Heart left ventricle (tissue), 16 donors: ENCODE measurements around the gene ERRFI1. TPM values are rescaled to one million over a fixed set of nuclear protein-coding genes. Genes with fewer than 3 reads are reported as not detected.

ENCODE experiments used
- ATAC-seq, 4 donors: fragments of 200-7000 bp; cut with Tn5 transposase; one replicate each; pipeline ENCODE4 v1.9.1; 2020 to 2022; ENCODE audit warnings: moderate library complexity in 4 of 4, mild to moderate bottlenecking in 3 of 4, moderate number of reproducible peaks in 1 of 4
- DNase-seq, 5 donors: peaks; one replicate each; pipeline ENCODE4 v3.0.0-alpha.2; 2020
- H3K27ac ChIP-seq, 12 donors: fragments of 200-600 bp; sonication (generic) in 4 of 12; one replicate each; pipeline versions ENCODE4 v1.5.0 to v1.8.0; 2016 to 2022; ENCODE audit warnings: mild to moderate bottlenecking in 2 of 12
- H3K27me3 ChIP-seq, 9 donors: fragments of 200-600 bp; sonication (generic) in 2 of 9; one replicate each; pipeline versions ENCODE4 v1.5.1 to v1.8.0; 2016 to 2022; ENCODE audit warnings: mild to moderate bottlenecking in 3 of 9
- H3K36me3 ChIP-seq, 9 donors: fragments of 200-600 bp; sonication (generic) in 2 of 9; one replicate each; pipeline versions ENCODE4 v1.5.0 to v1.8.0; 2018 to 2022; ENCODE audit warnings: mild to moderate bottlenecking in 2 of 9
- H3K4me1 ChIP-seq, 12 donors: fragments of 200-600 bp; sonication (generic) in 4 of 12; one replicate each; pipeline versions ENCODE4 v1.5.0 to v1.8.0; 2016 to 2022; ENCODE audit warnings: mild to moderate bottlenecking in 3 of 12
- H3K4me3 ChIP-seq, 12 donors: fragments of 200-600 bp; sonication (generic) in 4 of 12; one replicate each; pipeline versions ENCODE4 v1.5.0 to v1.8.0; 2017 to 2022; ENCODE audit warnings: mild to moderate bottlenecking in 9 of 12, moderate library complexity in 4 of 12
- H3K9me3 ChIP-seq, 12 donors: fragments of 200-600 bp; sonication (generic) in 4 of 12; one replicate each; pipeline versions ENCODE4 v1.5.0 to v1.8.0; 2016 to 2022; ENCODE audit warnings: mild to moderate bottlenecking in 1 of 12
- CTCF ChIP-seq, 12 donors: fragments of 200-600 bp; sonication (generic) in 4 of 12; IDR thresholded peaks; one replicate each; pipeline versions ENCODE4 v1.5.0 to v1.8.0; 2018 to 2022; ENCODE audit warnings: antibody characterized with exemption in 12 of 12, mild to moderate bottlenecking in 5 of 12
- POLR2A ChIP-seq, 2 donors: fragments of 450-650 bp; IDR thresholded peaks; one replicate each; pipeline ENCODE4 v1.6.1; 2017; ENCODE audit warnings: antibody characterized with exemption in 2 of 2, mild to moderate bottlenecking in 2 of 2, moderate library complexity in 2 of 2
- WGBS, 4 donors: extraction: QIAGEN DNeasy Blood & Tissue Kit in 2 of 4; methylation state at CpG; one replicate each; pipeline versions ENCODE4 v1.1.5 to v1.1.7; 2013 to 2018; 5-methylcytosine and 5-hydroxymethylcytosine counted together
- intact Hi-C, 10 donors: fragments of 100-400 bp; cut with DNase I; formaldehyde crosslinking; loops; one replicate each; pipeline versions ENCODE4 v1.11.1 to v1.14.2; 2022
- polyA plus RNA-seq, 2 donors: library from polyadenylated mRNA; stranded (reverse); fragments of 200-250 nt; gene quantifications; one replicate each; pipeline ENCODE4 v1.2.3, GENCODE V29; 2013
- total RNA-seq, 9 donors: library from RNA; depleted of rRNA in 2 of 9; stranded (reverse); fragments of >200 nt in 2 of 9; fragmentation: NEBNext Ultra II Directional in 3 of 9; extraction: Animal tissue kit (Norgen Biotek cat#: 25700) in 3 of 9; gene quantifications; one replicate each; pipeline versions ENCODE4 v1.1.0 to v1.2.4, GENCODE V29; 2016 to 2023
- donor health status: ischemic (EF 13 %, LVEDD 7.1; RV severe dilation, severe dysfunction).
- donor health status: healthy with polysubstance abuse.
- donor health status: DM: no; HTN: yes; CAD: no.
- donor health status: DM: no; HTN: no; CAD: no.
- donor health status: ischemic (EF 25% LVEDD 6.9; RV normal size, moderate dysfunction).
- donor health status: ischemic (EF 25% LVEDD 5.7; RV mildly dilated, moderate dysfunction).
- donor health status: healthy.
- donor health status: DM: yes; HTN: yes; CAD: no.
- donor health status: ischemic (EF 35%, LVEDD 5.7; RV mildly dilated, moderate dysfunction).
- donor health status: nonischemic (EF 11% LVEDD 7.7; RV severe dilation, severe dysfunction).
- donor health status: DM: yes; HTN: yes; CAD: no.
- donor health status: PGD.
- donor health status: ischemic (EF 29% LVEDD 5.4; RV normal size, mild dysfunction).
- donor health status: nonischemic (EF 23%, LVEDD 6.1; RV moderate dilation, normal function).

ERRFI1 gene
- total and polyA plus RNA-seq, 11 donors = 3.8 to 26.0 (median 12.0) TPM

GRCh38 chr1:8003438-8004112 is 22.5 kb downstream of the ERRFI1 start:
- intact Hi-C loops = no loop called here
- peak overlapping the region in 10 of 12 donors; percentile 3 to 85 (median 66) for H3K27ac ChIP-seq
- no peaks in the 10 kb centered on the region for H3K9me3 ChIP-seq
- WGBS, 4 donors = 91 to 92% (median 92%) methylated on average over 6 of the region's 6 CpGs
- no peaks in the 10 kb centered on the region for H3K27me3 ChIP-seq
- TF ChIP-seq POLR2A (IDR thresholded peaks at IDR 0.05) = no peak
- TF ChIP-seq CTCF (IDR thresholded peaks at IDR 0.05) = no peak
- no peak for DNase-seq
- peaks cover 5 to 27% (median 20%) of the 10 kb centered on the region in 12 donors for H3K4me1 ChIP-seq
- ATAC-seq = no peak
- no peak overlapping the region for H3K4me3 ChIP-seq
- H3K36me3 ChIP-seq = no peaks in the 10 kb centered on the region

- DNase-seq (no peak), ATAC-seq (no peak)
- no peaks in the 10 kb centered on the region for H3K27me3 ChIP-seq
- no peak for TF ChIP-seq CTCF (IDR thresholded peaks at IDR 0.05)
- TF ChIP-seq POLR2A (IDR thresholded peaks at IDR 0.05) = no peak
- H3K4me1 ChIP-seq = peaks cover 5 to 27% (median 20%) of the 10 kb centered on the region in 12 donors
- no peaks in the 10 kb centered on the region for H3K36me3 ChIP-seq
- 90 to 98% (median 92%) methylated on average over 4 of the region's 4 CpGs for WGBS, 4 donors
- intact Hi-C loops = no loop called here
- H3K4me3 ChIP-seq = no peak overlapping the region
- H3K27ac ChIP-seq = peak overlapping the region in 1 of 12 donors; percentile 37
- no peaks in the 10 kb centered on the region for H3K9me3 ChIP-seq
Observed at GRCh38 chr1:8002921-8003320, 23.2 kb downstream of the ERRFI1 start.

GRCh38 chr1:8002329-8002910 is 23.7 kb downstream of the ERRFI1 start:
- no peak for ATAC-seq
- intact Hi-C loops = no loop called here
- H3K9me3 ChIP-seq = no peaks in the 10 kb centered on the region
- H3K27me3 ChIP-seq = no peaks in the 10 kb centered on the region
- H3K27ac ChIP-seq = peak overlapping the region in 1 of 12 donors; percentile 37
- H3K4me1 ChIP-seq = peaks cover 5 to 27% (median 20%) of the 10 kb centered on the region in 12 donors
- 88 to 100% (median 98%) methylated on average over 6 of the region's 6 CpGs for WGBS, 4 donors
- TF ChIP-seq POLR2A (IDR thresholded peaks at IDR 0.05) (no peak), CTCF (IDR thresholded peaks at IDR 0.05) (no peak)
- DNase-seq = no peak
- no peaks in the 10 kb centered on the region for H3K36me3 ChIP-seq
- H3K4me3 ChIP-seq = no peak overlapping the region

GRCh38 chr1:7995437-7995836 is 30.7 kb downstream of the ERRFI1 start:
- Histone ChIP-seq H3K4me1 (no peaks in the 10 kb centered on the region), H3K9me3 (no peaks in the 10 kb centered on the region), H3K4me3 (no peak overlapping the region), H3K27me3 (no peaks in the 10 kb centered on the region), H3K27ac (no peak overlapping the region), H3K36me3 (no peaks in the 10 kb centered on the region)
- intact Hi-C loops = no loop called here
- ATAC-seq = no peak
- 97 to 99% (median 97%) methylated on average over 5 of the region's 5 CpGs for WGBS, 4 donors
- DNase-seq = no peak
- no peak for TF ChIP-seq CTCF (IDR thresholded peaks at IDR 0.05)
- TF ChIP-seq POLR2A (IDR thresholded peaks at IDR 0.05) = no peak
